MCF 10A (cell line): ENCODE data around the gene ARHGEF26. TPM values are rescaled to one million over a fixed set of nuclear protein-coding genes. Genes with fewer than 3 reads are reported as not detected.

Experiments
- BruUV-seq: library from RNA; stranded (reverse); fragments of 400-500 nt; replicated peaks from 2 replicates; lab custom pipeline; 2021; lab: Mats Ljungman, UMichigan
- CTCF ChIA-PET: fragments of 300-600 bp; sonication (Branson Sonifier 250); formaldehyde crosslinking; extraction: SDS; loops from one replicate; lab custom pipeline; 2021; ENCODE audit warnings: antibody characterized with exemption, inconsistent platforms; lab: Yijun Ruan, JAX
- POLR2A ChIA-PET: fragments of 300-600, 350-650 bp; sonication (Branson Sonifier 250); formaldehyde crosslinking; extraction: SDS; loops from one replicate; lab custom pipeline; 2020; ENCODE audit warnings: antibody characterized with exemption, inconsistent platforms; lab: Yijun Ruan, JAX
- DNase-seq: peaks from one replicate; pipeline ENCODE4 v3.0.0-alpha.2; 2018; ENCODE audit not compliant: unreplicated experiment
- H3K27ac Mint-ChIP-seq: one replicate; pipeline ENCODE4 v1.8.0; 2022; ENCODE audit warnings: mild to moderate bottlenecking, low read depth, mixed read lengths; ENCODE audit not compliant: unreplicated experiment
- H3K27me3 Mint-ChIP-seq: one replicate; pipeline ENCODE4 v1.8.0; 2022; ENCODE audit warnings: mixed read lengths; ENCODE audit not compliant: insufficient read depth, unreplicated experiment
- H3K36me3 Mint-ChIP-seq: one replicate; pipeline ENCODE4 v1.8.0; 2022; ENCODE audit warnings: mild to moderate bottlenecking, moderate library complexity, mixed read lengths; ENCODE audit not compliant: insufficient read depth, unreplicated experiment
- H3K4me1 Mint-ChIP-seq: one replicate; pipeline ENCODE4 v1.8.0; 2022; ENCODE audit warnings: mixed read lengths; ENCODE audit not compliant: insufficient read depth, unreplicated experiment
- H3K4me3 Mint-ChIP-seq: one replicate; pipeline ENCODE4 v1.8.0; 2022; ENCODE audit warnings: mild to moderate bottlenecking, moderate library complexity, mixed read lengths; ENCODE audit not compliant: unreplicated experiment
- H3K9me3 Mint-ChIP-seq: one replicate; pipeline ENCODE4 v1.8.0; 2022; ENCODE audit warnings: mixed read lengths; ENCODE audit not compliant: unreplicated experiment
- intact Hi-C: fragments of 100-400 bp; cut with micrococcal nuclease; formaldehyde crosslinking; loops from 2 replicates; pipeline ENCODE4 v1.14.1; 2022
- total RNA-seq: library from RNA; stranded (reverse); gene quantifications from 2 replicates; pipeline ENCODE4 v1.2.3, GENCODE V29; 2022
- TF ChIP-seq, protein P1 (sequence below): fragments of 200-600 bp; IDR thresholded peaks from one replicate; pipeline ENCODE4 v1.8.0; 2022; ENCODE audit warnings: antibody characterized with exemption, mild to moderate bottlenecking; ENCODE audit not compliant: unreplicated experiment

ARHGEF26 gene
- total RNA-seq, 1 experiment from 2014 or later, result 0.63 TPM

DNA sequence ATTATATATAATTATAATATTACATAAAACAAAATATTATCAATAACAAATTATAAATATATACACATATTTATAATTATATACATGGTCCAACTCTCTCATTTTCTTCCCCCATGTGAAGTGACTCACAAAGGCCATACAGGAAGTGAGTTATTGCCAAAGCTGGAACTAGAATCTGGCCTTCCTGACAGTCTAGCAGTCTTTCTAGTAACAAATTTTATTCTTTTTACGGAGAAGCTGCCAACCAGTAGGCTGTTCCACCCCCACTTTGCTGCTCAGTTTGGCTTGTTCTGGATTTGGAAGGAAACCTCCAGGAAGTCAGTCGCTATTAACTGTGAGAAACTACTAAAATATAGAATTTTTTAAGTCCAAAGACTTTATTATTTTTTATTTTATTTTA, 123.5 kb downstream of the ARHGEF26 start:
- Mint-ChIP-seq H3K27me3 (no peaks in the 10 kb centered on the region), H3K4me1 (peaks cover 10% of the 10 kb centered on the region), H3K4me3 (no peak overlapping the region), H3K27ac (no peak overlapping the region), H3K9me3 (no peaks in the 10 kb centered on the region), H3K36me3 (peaks cover 5% of the 10 kb centered on the region)
- POLR2A ChIA-PET, result interaction anchor here (1.1 to 1.3 kb wide), 2 partner anchors 14 to 24 kb away, joined by 3 to 6 read pairs; no protein-coding TSS in a partner anchor
- TF ChIP-seq, protein P1, sequence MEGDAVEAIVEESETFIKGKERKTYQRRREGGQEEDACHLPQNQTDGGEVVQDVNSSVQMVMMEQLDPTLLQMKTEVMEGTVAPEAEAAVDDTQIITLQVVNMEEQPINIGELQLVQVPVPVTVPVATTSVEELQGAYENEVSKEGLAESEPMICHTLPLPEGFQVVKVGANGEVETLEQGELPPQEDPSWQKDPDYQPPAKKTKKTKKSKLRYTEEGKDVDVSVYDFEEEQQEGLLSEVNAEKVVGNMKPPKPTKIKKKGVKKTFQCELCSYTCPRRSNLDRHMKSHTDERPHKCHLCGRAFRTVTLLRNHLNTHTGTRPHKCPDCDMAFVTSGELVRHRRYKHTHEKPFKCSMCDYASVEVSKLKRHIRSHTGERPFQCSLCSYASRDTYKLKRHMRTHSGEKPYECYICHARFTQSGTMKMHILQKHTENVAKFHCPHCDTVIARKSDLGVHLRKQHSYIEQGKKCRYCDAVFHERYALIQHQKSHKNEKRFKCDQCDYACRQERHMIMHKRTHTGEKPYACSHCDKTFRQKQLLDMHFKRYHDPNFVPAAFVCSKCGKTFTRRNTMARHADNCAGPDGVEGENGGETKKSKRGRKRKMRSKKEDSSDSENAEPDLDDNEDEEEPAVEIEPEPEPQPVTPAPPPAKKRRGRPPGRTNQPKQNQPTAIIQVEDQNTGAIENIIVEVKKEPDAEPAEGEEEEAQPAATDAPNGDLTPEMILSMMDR, result no peak
- no TSS peak for BruUV-seq
- intact Hi-C loops, result no loop called here
- CTCF ChIA-PET, result interaction anchor here (0.6 to 1.2 kb wide), 2 partner anchors 13 to 16 kb away, joined by 3 read pairs; no protein-coding TSS in a partner anchor
- DNase-seq, result peak; percentile 46

DNA sequence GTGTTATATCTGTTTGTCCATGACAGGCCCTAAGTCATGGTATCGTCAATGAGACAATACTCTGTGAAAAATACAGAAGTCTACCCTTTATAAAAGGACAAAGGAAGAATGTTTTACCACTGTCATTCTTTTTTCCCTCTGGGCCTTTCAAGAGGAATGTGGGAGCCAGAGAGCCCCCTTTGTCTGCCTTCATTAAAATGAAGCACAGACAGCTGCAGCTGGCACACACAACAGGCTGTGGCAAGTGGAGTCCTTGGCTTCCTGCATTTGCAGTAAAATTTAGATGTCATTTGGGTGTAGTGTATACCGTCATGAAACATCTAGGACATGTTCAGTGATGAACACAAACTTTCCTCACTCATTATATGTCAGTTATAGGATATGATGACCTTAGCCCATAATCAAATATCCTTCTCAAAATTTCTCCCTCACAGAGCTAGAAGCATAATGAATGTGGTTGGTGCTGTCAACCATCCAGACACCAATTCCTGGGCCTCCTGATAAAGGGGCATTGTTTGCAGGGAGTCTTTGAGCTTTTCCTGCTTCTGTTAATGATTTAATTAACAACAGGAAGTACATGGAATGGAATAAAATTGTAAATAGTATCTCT, 126.7 kb downstream of the ARHGEF26 start:
- DNase-seq, result no peak
- H3K4me3 Mint-ChIP-seq, result no peak overlapping the region
- peaks cover 10% of the 10 kb centered on the region for H3K4me1 Mint-ChIP-seq
- H3K9me3 Mint-ChIP-seq, result no peaks in the 10 kb centered on the region
- H3K36me3 Mint-ChIP-seq, result peaks cover 15% of the 10 kb centered on the region
- BruUV-seq, result no TSS peak
- POLR2A ChIA-PET, result interaction anchor here (1.2 kb wide), 1 partner anchor 9 kb away, joined by 4 read pairs; no protein-coding TSS in a partner anchor
- TF ChIP-seq, protein P1, result no peak
- CTCF ChIA-PET, result interaction anchor here (1.5 kb wide), 1 partner anchor 16 kb away, joined by 4 read pairs; no protein-coding TSS in a partner anchor
- intact Hi-C loops, result no loop called here
- no peaks in the 10 kb centered on the region for H3K27me3 Mint-ChIP-seq
- no peak overlapping the region for H3K27ac Mint-ChIP-seq

DNA sequence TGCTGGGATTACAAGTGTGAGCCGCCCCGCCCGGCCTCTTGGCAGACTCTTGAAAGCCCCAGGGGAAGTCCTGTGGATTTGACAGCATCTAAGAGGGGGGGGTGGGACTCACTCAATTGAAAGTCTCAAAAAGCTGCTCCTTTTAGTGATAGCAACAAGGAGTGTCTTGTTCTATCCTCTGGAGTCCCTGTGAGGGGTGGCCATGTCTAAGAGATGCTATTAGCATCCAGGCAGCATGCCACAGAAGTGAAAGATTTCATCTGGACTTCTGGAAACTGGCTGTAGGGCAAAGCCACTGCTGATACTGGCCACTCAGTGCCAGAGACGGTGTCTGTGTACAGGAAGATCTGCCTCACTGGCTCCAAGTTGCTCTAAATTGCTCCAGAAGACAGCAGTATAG, 129.1 kb downstream of the ARHGEF26 start:
- H3K9me3 Mint-ChIP-seq, result no peaks in the 10 kb centered on the region
- ChIA-PET CTCF (no interaction called here), POLR2A (no interaction called here)
- H3K27me3 Mint-ChIP-seq, result no peaks in the 10 kb centered on the region
- BruUV-seq, result no TSS peak
- peaks cover 5% of the 10 kb centered on the region for H3K4me1 Mint-ChIP-seq
- H3K27ac Mint-ChIP-seq, result no peak overlapping the region
- H3K36me3 Mint-ChIP-seq, result peaks cover 33% of the 10 kb centered on the region
- intact Hi-C loops, result no loop called here
- DNase-seq, result no peak
- TF ChIP-seq, protein P1, result no peak
- H3K4me3 Mint-ChIP-seq, result no peak overlapping the region

DNA sequence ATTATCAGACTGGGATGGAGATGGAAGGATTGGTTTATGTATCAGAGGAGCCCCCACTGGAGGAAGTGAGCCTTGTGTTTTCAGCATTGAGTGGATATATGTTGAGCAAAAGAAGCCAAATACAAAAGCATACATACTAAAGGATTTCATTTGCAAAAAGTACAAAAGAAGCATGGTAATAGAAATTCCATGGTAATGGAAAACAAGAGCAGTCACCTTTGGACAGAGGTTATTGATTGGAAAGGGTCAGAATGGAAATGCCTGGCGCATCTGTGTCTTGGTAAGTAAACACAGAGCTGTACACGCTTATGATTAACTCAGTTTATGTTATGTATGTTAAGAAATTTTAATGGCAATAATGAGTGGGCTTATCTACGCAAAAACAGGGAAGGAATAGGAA, 130.4 kb downstream of the ARHGEF26 start:
- no peaks in the 10 kb centered on the region for H3K4me1 Mint-ChIP-seq

More for the DNA sequence above, 130.4 kb downstream of the ARHGEF26 start:
- BruUV-seq, result no TSS peak
- CTCF ChIA-PET, result interaction anchor here (0.7 to 1.7 kb wide), 4 partner anchors 63 to 984 kb away, joined by 3 to 9 read pairs (median 4); no protein-coding TSS in a partner anchor
- no peak overlapping the region for H3K4me3 Mint-ChIP-seq
- H3K36me3 Mint-ChIP-seq, result peaks cover 46% of the 10 kb centered on the region
- no peaks in the 10 kb centered on the region for H3K9me3 Mint-ChIP-seq
- DNase-seq, result no peak
- intact Hi-C loops, result no loop called here
- TF ChIP-seq, protein P1, result no peak
- no peak overlapping the region for H3K27ac Mint-ChIP-seq
- no peaks in the 10 kb centered on the region for H3K27me3 Mint-ChIP-seq
- POLR2A ChIA-PET, result no interaction called here
